Activated T-helper 1 cell treated with anti-CD3 and anti-CD28 coated beads, Interleukin-12 subunit alpha, Interleukin-12 subunit beta, Interleukin-2, Interleukin-4 antibody, amounts not matched to agents 30 ng/mL and 10 ng/mL and 1 ng/mL, durations not matched to agents 14 hours and 24 hours and 36 hours (primary cell): ENCODE measurements around the gene AIMP1. TPM values are rescaled to one million over a fixed set of nuclear protein-coding genes. Genes with fewer than 3 reads are reported as not detected.

ENCODE experiments used
- total RNA-seq: library from RNA; stranded (reverse); gene quantifications from 2 replicates; pipeline ENCODE4 v1.2.3, GENCODE V29; 2022

The AIMP1 gene
- total RNA-seq, 1 donor from 2014 or later = 86.9 TPM

Other genes with a start within 250 kb of the AIMP1 start
- gene TBCK, start 341 bp upstream of the AIMP1 start, total RNA-seq = 24.4 and 25.1 TPM in 2 replicates
- gene GIMD1, start 52.2 kb downstream of the AIMP1 start, total RNA-seq = not detected in 2 replicates